HT1080 (cell line): ENCODE results near the gene SCML1. TPM values are rescaled to one million over a fixed set of nuclear protein-coding genes. Genes with fewer than 3 reads are reported as not detected.
"Not testable (repeated sequence)": the region's sequence is repeated elsewhere in the genome, so short reads cannot be mapped to it uniquely, and the experiment has no call there.

ENCODE experiments used
- DNase-seq: peaks from one replicate; pipeline ENCODE4 v3.0.0-alpha.2; 2015; ENCODE audit warnings: low read depth
- total RNA-seq: library from RNA; depleted of rRNA; stranded (reverse); fragments of >200 nt; shearing (Covaris generic); gene quantifications from 2 replicates; pipeline ENCODE4 v1.2.3, GENCODE V29; 2014

Gene SCML1
- total RNA-seq, 1 experiment from 2014 or later = 19.6 TPM

DNA sequence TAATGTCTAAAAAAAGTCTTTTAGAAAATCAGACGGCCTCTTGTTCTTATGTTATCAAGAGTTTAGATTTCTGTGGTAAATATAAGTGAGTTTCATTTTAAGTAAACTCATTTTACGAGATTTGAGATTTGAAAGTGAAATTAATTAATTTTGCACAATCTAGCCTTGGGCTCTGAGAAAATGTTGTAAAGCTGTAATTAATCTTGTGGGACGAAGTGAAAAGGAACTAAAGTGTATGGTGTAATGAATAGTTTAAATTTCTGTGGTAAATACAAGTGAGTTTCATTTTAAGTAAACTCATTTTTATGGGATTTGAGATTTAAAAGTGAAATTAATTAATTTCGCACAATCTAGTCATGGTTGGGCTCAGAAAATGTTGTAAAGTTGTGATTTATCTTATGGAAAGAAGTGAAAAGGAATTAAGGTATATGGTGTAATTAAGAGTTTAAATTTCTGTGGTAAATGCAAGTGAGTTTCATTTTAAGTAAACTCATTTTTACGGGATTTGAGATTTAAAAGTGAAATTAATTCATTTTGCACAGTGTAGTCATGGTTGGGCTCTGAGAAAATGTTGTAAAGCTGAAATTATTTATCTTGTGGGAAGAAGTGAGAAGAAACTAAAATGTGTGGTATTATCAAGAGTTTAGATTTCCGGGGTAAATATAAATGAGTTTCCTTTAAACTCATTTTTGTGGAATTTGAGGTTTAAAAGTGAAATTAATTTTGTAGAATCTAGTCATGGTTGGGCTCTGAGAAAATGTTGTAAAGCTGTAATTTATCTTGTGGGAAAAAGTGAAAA lies 1.6 kb downstream of the SCML1 start:
- no peak for DNase-seq

DNA sequence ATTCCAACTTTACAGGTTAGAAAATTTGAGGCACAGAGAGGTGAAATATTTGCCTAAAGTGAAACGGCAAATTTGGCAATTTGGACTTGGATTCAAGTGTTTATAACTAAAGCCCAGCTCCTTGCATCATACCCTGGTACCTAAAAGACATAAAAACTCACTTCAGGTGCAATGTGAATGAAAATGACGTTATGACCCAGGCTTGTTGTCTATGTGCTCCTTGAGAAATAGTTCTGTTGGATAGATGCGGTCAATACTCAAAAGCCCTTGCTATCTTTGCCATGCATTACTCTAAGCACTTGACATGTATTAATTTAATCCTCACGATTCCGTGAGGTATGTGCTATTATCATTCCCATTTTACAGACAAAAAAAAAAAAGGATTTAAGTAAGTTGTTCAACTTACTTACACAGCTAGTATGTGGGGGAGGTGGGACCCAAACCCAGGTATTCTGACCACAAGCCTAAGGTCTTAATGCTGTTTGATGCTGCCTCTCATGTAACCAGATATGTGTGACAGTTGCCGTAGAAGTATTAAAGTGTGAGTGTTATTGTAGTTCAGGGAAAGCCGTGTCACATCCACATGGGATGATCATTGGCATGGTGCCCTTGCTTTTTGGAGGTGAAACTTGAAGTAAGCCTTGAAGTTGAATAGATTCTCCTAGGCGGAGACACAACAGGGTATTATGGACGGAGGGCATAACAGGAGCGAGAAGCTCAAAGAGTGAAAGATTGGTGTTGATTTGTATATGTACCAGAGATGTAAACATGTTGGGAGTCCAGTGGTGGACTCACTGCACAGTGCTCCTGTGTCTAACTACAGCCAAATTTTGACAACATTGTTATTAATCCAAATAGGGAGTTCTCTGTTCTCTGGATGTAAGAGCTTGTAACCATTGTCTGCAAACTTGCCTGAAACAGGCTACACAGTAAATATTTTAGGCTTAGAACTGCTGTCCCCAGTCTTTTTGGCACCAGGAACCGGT lies 3.1 kb downstream of the SCML1 start:
- no peak for DNase-seq

DNA sequence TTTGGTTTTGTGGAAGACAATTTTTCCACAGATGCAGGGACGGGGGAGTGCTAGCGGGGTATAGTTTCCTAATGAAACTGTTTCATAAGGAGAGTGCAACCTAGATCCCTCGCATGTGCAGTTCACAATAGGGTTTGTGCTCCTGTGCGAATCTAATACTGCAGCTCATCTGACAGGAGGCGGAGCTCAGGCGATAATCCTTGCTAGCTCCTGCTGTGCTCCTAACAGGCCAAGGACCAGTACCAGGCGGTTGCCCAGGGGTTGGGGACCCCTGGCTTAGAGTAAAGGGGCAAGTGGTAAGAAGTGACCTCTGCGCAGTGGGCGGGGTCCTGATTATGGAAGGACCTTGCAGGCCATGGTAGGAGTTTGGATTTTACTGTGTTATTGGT lies 3.8 kb downstream of the SCML1 start:
- no peak for DNase-seq

DNA sequence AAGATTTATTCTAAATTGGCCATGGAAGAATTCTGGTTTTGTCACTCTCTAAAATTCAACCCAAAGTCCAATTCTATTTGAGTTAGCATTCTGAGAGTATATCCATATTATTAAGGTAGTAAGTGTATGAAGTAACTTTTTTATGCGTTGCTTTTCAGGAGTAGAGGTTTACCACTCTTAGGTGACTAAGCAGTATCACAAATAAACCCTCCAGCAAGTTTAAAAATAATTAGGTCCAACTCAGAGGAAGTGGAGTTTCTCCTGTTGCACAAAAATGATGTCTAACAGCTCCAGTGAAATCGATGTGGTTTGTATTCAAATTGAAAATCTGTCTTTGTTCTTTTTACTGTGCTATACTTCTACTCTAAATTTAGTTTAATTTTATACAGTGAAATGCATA lies 6.6 kb downstream of the SCML1 start:
- DNase-seq = peak; percentile 7

DNA sequence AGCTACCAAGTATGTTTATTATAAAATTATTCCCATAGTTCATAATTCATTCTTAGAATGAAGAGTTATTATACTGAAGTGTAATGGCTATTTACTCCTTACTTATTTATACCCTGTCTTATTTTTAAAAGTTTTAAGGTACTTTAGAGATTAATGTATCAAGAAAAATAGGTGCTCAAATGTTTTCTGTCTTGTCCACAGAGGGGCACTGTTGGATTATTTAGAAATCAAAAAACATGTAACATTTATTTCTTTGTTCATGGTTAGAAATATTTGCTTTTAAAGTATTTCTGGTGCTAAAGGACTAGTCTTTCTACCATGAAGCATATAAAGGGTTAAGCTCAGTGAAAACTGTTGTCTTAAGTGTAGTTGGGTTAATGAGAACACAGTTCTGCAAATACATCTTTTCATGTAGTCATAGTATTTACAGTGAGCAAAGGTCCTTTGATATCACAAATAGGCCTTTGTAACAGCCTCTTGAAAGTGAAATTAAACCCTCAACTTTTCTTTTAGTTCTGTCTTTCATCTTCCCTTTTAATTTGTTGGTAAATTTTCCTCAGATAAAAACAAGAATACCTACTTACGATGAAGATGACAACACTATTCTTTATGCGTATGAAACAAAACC lies 7.7 kb downstream of the SCML1 start:
- no peak for DNase-seq

DNA sequence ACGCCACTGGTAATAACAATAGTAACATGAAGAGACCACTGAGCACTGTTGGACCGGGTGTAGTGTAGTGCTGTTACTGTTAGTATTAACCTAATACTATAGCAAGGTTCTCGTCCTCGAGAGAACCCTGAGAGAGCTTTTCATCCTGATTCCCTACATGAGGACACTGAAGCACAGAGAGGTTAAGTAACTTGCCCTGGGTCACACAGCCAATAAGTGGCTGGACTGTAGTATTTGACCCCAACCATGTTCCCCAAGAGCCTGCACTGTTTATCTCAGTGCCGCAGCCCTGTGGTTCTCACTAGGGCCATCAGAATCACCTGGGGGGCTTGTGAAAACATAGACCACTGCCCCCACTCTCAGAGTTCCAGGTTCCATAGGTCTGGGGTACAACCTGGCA lies 10.4 kb downstream of the SCML1 start:
- DNase-seq = no peak

DNA sequence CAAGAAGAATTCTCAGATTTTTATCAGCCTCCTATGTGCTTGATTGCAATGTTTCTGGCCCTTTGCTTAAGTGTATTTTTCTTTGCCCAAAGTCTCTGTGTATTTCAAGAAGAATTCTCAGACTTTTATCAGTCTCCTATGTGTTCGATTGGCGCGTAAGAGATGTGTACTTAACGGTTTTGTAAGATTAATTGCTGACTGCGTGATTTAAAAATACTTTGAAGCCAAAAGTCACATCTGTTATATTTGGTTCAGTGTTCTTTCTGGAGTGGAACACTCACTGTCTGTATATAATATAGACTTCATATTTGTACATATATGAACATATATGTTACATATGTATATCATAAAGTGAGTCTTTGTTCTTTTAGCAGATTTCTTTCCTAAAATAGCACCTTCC lies 11.4 kb downstream of the SCML1 start:
- no peak for DNase-seq

DNA sequence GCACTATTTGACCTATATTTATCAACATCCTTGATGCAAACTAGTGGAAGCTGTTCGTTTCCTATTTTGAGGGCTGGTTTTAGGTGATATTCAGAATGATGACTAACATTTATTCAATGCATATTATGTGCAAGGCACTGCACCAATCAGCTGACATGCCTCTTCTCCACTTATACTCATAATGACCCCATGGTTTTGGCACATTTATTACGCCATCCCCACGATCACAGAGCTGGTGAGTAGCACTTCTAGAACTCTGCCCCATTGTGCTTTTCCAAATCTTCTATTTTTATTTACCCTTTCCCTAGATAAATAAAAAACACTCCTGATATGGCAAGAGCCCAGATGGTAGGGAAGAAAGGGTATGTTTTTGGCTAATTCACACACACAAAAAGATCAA lies 13.1 kb downstream of the SCML1 start:
- no peak for DNase-seq

DNA sequence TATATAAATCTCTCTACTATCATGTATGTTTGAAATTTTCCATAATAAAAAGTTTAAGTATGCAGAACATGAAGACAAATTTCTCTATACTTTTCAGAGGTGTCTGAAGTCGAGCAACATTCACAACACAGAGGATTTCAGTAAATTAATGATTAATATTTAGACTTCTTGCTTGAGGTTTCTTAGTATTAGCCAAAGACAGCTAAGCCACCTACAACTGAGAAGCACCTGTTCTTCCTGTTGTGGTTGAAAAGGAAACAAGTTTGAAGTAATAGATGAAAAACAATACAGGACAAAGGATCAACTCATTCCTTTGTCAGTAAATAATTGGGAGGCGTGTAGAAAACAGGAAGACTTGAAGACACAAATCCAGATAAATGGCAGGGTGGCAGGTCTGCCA lies 21.1 kb downstream of the SCML1 start:
- DNase-seq = no peak

DNA sequence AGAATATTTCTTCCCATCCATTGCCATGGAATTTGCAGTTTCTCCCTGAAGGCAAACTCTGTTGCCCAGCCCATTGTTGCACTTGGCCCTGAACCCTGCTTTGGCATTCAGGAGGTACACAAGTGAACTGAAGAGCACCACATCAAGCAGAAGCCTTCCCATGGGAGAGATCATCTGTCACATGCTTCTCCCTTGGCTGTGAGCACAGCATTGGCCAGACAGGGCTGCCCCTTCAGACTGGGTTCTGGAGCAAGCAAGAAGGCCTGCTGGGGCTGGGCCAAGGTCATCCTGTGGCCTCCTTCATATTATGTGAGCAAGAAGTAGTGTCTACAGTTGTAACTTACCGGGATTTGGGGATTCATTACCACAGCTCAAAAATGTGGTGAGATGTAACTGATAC lies 22.7 kb downstream of the SCML1 start:
- no peak for DNase-seq

DNA sequence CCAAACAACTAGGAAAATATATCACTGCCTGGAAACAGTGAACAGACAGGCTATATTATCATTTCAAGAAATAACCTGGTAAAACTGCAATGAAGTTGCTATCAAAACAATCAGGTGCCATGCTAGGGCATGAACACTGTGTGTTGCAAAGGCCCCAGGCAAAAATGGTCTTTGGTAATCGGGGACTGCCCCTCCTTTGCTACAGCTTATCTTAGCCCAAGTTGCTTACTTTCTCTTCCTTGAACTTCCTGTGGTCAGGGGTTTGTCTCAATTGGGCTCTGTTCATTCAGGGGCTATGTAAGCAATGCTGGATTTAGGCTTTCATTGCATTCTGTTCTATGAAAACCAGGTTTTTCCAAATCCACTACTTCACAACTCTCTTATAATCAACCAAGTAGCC lies 30.4 kb downstream of the SCML1 start:
- no peak for DNase-seq

DNA sequence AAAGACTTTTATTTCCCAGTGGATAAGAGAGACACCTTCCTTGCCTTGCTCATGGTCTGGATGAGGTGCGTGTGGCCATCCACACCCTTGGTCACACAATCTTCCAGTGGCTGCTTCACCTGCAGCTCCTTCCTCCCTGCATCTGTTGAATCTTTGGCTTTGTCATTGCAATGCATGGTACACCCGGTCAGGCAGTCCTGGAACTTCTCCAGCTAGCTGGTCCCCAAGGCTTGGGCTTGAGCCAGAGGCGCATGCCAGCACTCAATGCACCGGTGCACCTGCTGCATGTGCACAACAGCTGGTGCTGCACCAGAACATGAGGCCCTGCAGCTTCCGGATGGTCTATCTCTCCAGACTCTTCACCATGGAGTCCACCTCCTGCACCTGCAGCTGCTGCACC lies 31.7 kb downstream of the SCML1 start:
- DNase-seq = no peak

DNA sequence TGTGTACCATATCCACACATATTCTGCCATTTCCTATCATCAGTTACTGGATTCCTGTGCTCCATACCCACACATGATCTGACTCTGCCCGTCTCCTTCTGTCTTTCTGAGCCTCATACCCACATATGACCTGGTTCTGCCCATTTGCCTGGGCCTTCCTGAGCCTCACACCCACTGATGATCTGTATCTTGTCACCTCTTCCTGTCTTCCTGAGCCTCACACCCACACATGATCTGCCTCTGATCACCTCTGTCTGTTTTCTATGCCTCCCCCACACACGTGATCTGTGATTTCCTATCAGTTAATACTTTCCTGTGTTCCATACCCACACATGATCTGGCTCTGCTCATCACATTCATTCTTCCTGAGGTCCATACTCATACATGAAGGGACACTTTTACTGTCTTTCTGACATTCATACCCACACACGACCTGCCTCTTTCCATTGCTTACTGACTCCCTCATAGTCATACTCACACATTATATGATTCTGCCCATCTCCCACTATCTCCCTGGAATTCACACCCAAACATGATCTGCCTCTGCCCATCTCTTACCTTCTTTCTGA lies 32.5 kb downstream of the SCML1 start:
- DNase-seq = no peak

DNA sequence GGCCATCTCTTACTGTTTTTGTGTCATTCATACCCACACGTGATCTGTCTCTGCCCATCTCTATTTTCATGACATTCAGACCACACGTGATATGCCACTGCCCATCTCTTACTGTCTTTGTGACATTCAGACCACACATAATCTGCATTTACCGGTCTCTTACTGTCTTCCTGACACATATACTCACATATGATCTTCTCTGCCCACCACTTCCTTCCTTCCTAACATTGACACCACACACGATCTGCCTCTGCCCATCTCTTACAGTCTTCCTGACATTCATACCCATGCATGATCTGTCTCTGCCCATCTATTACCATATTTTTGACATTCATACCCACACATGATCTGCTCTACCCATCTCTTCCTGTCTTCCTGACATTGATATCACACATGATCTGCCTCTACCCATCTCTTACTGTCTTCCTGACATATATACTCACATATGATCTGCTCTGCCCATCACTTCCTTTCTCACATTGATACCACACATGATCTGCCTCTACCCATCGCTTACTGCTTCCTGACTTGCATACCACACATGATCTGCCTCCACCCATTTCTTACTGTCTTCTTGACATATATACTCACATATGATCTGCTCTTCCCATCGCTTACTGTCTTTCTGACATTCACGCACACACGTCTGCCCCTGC lies 36.1 kb downstream of the SCML1 start:
- no peak for DNase-seq

DNA sequence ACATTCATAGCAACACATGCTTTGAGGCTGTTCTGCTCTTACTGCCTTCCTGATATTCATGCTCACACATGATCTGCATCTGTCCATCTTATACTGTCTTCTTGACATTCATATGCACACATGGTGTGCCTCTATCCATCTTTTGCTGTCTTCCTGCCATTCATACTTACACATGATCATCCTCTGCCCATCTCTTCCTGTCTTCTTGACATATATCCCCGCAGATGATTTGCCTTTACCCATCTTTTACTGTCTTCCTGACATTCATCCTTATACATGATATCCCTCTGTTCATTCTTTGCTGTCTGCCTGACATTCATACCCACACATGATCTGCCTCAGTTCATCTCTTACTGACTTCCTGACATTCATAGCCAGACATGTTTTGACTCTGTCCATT lies 36.8 kb downstream of the SCML1 start:
- no peak for DNase-seq

DNA sequence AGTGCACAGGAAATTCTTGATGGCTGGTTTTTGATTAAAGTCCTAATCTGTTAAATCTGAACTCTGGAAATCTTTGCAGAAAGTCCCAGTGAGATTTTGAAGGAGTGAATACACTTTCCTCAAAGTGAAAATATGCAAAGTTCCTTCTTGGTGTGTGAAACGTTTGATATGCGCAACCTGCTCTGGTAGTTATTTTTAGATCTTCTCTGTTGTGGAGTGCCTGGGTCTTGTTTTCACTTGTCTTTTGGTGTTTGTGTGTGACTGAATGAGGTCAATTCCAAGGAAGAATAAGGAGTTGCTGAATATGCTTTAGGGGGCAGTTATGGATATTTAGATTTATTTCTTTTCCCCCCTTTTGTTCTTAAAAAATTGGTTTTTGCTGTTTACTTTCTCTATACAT lies 41.7 kb downstream of the SCML1 start:
- no peak for DNase-seq

DNA sequence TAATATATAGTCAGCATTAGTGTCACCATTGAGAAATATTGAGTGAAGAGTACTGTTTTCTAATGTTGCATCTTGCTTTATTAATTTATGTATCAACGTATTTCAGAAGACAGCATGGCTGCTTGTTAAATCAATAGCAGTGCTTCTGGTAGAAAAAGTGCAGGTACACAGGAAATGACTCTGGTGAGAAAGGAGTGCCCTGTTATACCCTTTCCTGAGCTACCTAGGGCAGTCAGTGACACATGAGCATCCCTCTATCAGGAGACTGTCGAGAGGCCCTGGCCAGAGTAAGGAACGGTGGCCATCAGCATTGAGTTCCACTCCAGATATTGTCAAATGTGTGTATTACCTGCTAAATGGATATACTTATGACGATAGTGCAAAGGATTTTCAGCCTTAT lies 42.1 kb downstream of the SCML1 start:
- DNase-seq = no peak

DNA sequence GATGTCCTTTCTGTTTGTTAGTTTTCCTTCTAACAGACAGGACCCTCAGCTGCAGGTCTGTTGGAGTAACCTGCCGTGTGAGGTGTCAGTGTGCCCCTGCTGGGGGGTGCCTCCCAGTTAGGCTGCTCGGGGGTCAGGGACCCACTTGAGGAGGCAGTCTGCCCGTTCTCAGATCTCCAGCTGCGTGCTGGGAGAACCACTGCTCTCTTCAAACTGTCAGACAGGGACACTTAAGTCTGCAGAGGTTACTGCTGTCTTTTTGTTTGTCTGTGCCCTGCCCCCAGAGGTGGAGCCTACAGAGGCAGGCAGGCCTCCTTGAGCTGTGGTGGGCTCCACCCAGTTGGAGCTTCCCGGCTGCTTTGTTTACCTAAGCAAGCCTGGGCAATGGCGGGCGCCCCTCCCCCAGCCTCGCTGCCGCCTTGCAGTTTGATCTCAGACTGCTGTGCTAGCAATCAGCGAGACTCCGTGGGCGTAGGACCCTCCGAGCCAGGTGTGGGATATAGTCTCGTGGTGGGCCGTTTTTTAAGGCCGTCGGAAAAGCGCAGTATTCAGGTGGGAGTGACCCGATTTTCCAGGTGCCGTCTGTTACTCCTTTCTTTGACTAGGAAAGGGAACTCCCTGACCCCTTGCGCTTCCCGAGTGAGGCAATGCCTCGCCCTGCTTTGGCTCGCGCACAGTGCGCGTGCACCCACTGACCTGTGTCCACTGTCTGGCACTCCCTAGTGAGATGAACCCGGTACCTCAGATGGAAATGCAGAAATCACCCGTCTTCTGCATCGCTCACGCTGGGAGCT lies 49.5 kb downstream of the SCML1 start:
- not testable (repeated sequence) for DNase-seq

DNA sequence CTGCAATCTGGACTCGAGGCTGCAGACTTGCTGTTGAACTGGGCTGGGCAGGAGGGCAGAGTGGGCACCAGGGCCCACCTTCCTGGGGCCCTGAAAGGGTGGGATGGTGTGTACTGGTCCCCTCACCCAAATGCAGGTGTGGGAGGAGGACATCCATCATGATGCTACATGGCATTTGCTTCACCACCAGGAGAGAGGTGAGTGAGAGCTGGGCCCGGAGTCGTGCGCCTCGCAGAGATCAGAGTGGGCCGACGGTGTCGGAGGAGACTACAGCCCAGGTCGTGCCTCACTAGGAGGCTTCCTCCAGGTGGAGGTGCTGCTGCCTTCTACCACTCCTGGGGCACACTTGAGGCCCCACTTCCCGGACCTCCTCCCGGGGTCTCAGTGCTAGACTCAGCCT lies 50.3 kb downstream of the SCML1 start:
- no peak for DNase-seq

DNA sequence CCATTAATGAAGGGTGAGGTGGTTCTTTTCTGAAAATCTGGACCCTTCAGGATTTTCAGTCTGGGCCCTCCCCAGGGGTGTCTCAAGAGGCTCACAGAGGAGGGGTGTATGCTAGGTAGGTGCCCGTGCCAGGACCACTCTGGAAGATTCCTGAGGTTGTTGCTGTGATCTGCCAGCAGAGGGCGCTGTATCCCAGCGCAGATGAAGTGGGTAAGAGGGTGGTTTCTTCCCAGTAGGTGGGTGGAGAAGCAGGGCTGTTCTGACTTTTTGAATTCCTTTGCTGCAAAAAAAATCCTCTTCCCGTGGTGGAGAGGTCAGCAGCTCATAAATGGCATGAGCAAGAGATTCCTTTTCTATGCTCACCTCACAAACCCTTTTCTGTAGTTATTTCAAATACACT lies 51.1 kb downstream of the SCML1 start:
- peak; percentile 8 for DNase-seq
